HL-60 (cell line): ENCODE data around the gene EVC.

Experiments used
- DNase-seq, 2 experiments: peaks; one replicate each; pipeline ENCODE4 v3.0.0-alpha.2; 2010 to 2020; ENCODE audit warnings: low read depth in 1 of 2, low spot score in 1 of 2
- H3K27ac ChIP-seq: fragments of 250-450 bp; sonication (Bioruptor Pico); replicated peaks from 2 replicates; pipeline ENCODE4 v1.5.1; 2020; ENCODE audit warnings: mild to moderate bottlenecking, moderate library complexity
- H3K27me3 ChIP-seq: fragments of 250-450 bp; sonication (Bioruptor Pico); 2 replicates; pipeline ENCODE4 v1.5.1; 2021; ENCODE audit warnings: mild to moderate bottlenecking, moderate library complexity; ENCODE audit not compliant: insufficient read depth, poor library complexity, severe bottlenecking
- H3K4me3 ChIP-seq: replicated peaks from 2 replicates; pipeline ENCODE4 v1.5.1; 2011; ENCODE audit warnings: mild to moderate bottlenecking, control low read depth, low read length; ENCODE audit not compliant: insufficient read depth
- GABPA ChIP-seq: IDR thresholded peaks from 2 replicates; pipeline ENCODE4 v1.6.1; 2012; ENCODE audit warnings: low read depth
- POLR2AphosphoS5 ChIP-seq: IDR thresholded peaks from 2 replicates; pipeline ENCODE4 v1.6.1; 2012; ENCODE audit warnings: low read depth
- SPI1 ChIP-seq: IDR thresholded peaks from 2 replicates; pipeline ENCODE4 v1.6.1; 2012; ENCODE audit warnings: low read depth, mild to moderate bottlenecking, borderline replicate concordance
- TF ChIP-seq, protein P1 (sequence below): IDR thresholded peaks from one replicate; pipeline ENCODE4 v1.5.1; 2011; ENCODE audit warnings: low read length, control low read depth, inconsistent platforms; ENCODE audit not compliant: insufficient read depth
- TF ChIP-seq, protein P2 (sequence below): IDR thresholded peaks from 2 replicates; pipeline ENCODE4 v1.6.1; 2012; ENCODE audit warnings: low read depth; ENCODE audit not compliant: insufficient replicate concordance

The EVC gene

DNA sequence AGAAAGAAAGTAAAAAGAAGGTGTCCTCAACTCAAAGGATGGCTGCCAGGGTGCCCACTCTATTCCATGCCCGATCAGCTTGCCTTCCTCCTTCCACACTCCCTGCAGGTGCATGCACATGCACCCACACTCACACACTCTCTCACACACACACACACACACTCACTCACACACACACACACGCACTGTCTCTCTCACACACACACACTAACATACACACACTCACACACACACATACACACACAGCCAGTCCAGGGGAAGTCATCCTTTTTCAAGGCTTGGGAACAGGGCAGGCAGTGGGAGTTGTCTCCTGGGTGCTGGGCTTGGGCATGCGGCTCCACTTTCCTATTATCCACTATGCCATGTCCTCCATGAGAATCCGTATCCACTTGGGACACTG, 131.5 kb downstream of the EVC start:
- no peak for DNase-seq
- no peak overlapping the region for H3K27ac ChIP-seq
- no peak for TF ChIP-seq GABPA
- no peak for TF ChIP-seq POLR2AphosphoS5
- H3K27me3 ChIP-seq, result no peaks in the 10 kb centered on the region
- no peak overlapping the region for H3K4me3 ChIP-seq

DNA sequence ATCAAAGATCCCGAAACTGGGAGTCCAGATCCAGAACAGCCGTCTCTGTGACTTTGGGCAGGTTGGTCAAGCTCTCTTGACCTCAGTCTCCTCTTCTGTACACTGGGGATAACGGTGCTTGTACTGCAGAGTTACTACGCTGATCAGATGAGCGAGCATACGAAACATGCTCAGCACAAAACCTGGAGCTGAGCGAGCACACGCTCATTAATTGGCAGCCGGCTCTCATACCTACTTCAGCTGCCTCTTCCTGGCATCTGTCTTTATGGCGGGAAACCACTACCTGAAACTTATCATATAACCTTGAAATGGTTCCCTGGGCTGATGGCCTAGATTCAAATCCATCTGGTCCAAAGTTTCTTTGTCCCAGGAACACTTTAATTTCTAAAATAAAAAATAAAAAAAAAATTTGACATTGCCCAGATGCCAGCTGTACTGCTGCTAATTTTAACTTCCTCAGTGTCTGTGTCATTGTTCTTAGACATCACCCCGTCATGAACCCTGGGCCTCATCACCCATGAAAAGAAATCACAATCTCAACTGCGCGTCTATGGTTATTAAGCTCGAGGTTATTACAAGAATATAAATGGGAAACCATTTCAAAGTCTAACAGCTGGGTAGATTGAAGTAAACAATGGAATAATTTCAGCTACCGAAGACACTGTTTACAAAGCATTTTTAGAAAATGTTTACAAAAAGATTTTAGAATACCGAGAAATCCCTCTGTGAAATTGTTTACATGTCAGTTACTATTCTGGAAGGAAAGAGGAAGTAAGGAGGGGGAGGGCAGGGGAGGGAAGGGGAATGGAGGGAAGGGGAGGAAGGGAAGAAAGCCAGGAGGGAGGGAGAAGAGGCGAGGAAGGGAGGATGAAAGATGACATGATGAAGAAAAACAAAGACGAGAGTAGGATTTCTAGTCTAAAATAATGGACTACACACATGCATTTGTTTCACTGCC, 132.9 kb downstream of the EVC start:
- no peak overlapping the region for H3K4me3 ChIP-seq
- no peak for DNase-seq
- no peaks in the 10 kb centered on the region for H3K27me3 ChIP-seq
- TF ChIP-seq, protein P1, sequence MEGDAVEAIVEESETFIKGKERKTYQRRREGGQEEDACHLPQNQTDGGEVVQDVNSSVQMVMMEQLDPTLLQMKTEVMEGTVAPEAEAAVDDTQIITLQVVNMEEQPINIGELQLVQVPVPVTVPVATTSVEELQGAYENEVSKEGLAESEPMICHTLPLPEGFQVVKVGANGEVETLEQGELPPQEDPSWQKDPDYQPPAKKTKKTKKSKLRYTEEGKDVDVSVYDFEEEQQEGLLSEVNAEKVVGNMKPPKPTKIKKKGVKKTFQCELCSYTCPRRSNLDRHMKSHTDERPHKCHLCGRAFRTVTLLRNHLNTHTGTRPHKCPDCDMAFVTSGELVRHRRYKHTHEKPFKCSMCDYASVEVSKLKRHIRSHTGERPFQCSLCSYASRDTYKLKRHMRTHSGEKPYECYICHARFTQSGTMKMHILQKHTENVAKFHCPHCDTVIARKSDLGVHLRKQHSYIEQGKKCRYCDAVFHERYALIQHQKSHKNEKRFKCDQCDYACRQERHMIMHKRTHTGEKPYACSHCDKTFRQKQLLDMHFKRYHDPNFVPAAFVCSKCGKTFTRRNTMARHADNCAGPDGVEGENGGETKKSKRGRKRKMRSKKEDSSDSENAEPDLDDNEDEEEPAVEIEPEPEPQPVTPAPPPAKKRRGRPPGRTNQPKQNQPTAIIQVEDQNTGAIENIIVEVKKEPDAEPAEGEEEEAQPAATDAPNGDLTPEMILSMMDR, result no peak
- TF ChIP-seq SPI1 (no peak), POLR2AphosphoS5 (no peak), GABPA (no peak)
- TF ChIP-seq, protein P2, sequence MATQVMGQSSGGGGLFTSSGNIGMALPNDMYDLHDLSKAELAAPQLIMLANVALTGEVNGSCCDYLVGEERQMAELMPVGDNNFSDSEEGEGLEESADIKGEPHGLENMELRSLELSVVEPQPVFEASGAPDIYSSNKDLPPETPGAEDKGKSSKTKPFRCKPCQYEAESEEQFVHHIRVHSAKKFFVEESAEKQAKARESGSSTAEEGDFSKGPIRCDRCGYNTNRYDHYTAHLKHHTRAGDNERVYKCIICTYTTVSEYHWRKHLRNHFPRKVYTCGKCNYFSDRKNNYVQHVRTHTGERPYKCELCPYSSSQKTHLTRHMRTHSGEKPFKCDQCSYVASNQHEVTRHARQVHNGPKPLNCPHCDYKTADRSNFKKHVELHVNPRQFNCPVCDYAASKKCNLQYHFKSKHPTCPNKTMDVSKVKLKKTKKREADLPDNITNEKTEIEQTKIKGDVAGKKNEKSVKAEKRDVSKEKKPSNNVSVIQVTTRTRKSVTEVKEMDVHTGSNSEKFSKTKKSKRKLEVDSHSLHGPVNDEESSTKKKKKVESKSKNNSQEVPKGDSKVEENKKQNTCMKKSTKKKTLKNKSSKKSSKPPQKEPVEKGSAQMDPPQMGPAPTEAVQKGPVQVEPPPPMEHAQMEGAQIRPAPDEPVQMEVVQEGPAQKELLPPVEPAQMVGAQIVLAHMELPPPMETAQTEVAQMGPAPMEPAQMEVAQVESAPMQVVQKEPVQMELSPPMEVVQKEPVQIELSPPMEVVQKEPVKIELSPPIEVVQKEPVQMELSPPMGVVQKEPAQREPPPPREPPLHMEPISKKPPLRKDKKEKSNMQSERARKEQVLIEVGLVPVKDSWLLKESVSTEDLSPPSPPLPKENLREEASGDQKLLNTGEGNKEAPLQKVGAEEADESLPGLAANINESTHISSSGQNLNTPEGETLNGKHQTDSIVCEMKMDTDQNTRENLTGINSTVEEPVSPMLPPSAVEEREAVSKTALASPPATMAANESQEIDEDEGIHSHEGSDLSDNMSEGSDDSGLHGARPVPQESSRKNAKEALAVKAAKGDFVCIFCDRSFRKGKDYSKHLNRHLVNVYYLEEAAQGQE, result no peak
- H3K27ac ChIP-seq, result no peak overlapping the region

DNA sequence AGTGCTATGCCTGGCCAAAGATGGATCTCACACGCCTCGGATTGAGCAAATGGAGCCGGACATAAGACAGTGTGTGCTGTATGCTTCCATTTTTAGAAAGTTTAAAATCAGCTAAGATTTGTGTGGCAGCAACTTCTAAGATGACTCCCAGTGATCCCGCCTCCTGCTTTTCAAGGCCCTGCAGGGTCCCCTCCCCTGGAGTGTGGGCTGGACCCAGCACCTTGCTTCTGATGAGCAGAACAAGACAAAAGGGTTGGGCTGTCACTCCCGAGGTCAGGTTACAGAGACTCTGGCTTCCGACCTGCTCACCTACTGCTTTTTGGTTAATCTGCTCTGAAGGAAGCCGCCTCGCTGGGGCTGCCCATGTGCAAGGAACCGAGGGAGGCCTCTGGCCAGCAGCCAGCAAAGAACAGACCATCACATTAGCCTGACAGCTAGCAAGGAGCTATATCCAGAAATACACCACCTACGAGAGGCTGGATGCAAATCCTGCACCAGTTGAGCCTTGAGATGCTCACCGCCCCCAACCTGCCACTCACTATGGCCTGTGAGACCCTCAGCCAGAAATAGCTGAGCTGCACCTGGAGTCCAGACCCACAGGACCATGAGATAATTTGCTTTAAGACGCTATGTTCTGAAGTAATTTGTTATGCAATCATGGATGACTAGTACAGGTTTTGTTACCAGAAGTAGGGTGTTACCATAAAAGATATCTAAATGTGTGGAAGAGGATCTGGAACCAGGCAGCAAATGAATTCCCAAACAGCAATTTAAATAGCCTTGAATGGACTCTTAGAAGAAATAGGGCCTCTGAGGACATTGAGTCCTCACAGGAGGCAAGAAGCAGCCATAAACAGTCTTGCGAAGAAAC, 134.3 kb downstream of the EVC start:
- H3K4me3 ChIP-seq, result no peak overlapping the region
- H3K27ac ChIP-seq, result no peak overlapping the region
- no peaks in the 10 kb centered on the region for H3K27me3 ChIP-seq
- no peak for DNase-seq
- TF ChIP-seq, protein P1, result no peak
- TF ChIP-seq SPI1, result no peak
- no peak for TF ChIP-seq POLR2AphosphoS5
- TF ChIP-seq GABPA, result no peak
- TF ChIP-seq, protein P2, result no peak
